HG02884 (cell line): ENCODE data around the gene CPSF7.
"Not testable (repeated sequence)": the region's sequence is repeated elsewhere in the genome, so short reads cannot be mapped to it uniquely, and the experiment has no call there.

Experiments used
- ATAC-seq: cut with Tn5 transposase; IDR thresholded peaks from one replicate; pipeline ENCODE4 v1.9.1; 2021; ENCODE audit warnings: mild to moderate bottlenecking, moderate library complexity; ENCODE audit not compliant: unreplicated experiment

The CPSF7 gene

DNA sequence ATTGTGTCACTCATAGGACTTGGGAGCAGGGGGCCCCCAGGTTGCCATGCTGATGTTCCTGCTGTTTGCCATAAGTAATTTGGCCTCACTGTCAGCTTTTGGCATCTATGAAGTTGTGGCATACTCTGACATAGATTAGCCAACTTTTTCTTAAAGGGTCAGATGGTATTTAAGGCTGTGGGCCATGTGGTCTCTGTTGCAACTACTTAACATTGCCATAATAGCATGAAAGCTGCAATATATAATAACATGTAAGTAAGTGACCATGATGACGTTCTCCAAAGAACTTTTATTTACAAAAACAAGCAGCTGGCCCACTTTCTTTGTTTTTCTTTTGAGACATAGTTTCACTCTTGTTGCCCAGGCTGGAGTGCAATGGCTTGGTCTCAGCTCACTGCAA, 39.6 kb downstream of the CPSF7 start:
- no peak for ATAC-seq

DNA sequence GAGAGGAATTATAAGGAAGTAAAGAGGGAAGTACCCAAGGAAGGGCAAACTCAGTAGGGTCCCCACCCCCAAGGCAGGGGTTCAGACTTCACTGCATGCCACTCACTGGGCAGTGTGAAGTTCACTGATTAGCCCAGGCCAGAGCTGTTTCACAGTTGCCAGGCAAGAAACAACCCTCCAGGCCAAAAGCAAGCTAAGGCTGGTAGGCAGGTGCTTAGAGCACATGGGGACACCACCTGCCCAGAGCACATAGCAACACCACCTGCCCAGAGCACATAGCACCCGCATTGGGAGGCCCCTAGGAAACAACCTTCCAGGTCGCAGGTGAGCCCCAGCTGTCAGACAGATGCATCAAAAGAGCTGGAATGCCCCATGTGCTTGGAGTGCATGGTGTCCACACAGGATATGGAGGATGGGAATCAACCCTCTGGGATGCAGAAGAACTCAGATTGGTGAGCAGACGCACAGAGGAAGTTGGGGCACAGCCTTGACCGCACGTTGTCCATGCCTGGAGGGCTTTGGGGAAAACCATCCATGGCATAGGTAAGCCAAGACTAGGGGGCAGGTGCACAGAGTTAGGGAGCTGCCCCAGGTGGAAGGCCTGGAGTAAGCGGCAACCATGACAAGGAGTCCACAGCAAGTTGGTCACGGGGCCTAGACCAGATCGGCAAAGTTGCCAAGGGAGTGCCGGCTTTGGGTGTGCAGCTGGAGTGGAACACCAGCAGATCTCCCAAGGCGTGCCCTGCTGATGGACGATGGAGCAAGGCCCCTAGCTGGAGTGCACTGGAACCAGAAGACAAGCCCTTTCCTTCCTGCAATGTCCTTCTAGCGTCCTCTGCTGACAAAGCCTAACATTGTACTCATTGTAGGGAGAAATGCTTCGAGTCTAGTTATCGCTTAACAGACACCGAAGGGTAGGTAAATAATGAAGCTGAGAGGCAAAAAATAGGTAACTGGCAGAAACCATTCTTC, 45.2 kb downstream of the CPSF7 start:
- no peak for ATAC-seq

DNA sequence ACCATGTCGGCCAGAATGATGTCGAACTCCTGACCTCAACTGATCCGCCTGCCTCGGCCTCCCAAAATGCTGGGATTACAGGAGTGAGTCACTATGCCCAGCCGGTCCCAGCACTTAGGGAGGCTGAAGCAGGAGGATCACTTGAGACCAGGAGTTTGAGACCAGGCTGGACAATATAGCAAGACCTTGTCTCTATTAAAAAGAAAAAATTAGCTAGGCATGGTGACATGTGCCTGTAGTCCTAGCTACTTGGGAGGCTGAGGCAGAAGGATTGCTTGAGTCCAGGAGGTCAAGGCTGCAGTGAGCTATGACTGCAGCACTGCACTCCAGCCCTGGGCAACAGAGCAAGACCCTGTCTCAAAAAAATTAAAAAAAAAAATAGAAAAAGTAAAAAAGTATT, 45.9 kb downstream of the CPSF7 start:
- not testable (repeated sequence) for ATAC-seq

DNA sequence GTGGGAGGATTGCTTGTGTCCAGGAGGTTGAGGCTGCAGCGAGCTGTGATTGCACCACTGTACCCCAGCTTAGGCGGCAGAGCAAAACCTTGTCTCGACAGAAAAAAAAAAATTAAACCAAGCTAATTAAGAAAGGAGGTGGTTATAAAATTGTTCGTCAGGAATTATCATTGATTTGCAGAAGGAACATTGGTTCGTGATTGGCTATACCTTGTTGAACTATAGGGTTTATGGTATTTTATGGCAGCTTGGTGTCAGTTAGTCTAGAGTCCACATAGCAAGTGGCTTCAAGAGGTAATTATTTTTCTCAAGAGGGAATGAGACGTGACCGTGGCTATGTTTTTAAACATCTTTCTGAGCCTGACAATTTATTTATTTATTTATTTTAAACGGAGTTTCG, 48.9 kb downstream of the CPSF7 start:
- no peak for ATAC-seq

DNA sequence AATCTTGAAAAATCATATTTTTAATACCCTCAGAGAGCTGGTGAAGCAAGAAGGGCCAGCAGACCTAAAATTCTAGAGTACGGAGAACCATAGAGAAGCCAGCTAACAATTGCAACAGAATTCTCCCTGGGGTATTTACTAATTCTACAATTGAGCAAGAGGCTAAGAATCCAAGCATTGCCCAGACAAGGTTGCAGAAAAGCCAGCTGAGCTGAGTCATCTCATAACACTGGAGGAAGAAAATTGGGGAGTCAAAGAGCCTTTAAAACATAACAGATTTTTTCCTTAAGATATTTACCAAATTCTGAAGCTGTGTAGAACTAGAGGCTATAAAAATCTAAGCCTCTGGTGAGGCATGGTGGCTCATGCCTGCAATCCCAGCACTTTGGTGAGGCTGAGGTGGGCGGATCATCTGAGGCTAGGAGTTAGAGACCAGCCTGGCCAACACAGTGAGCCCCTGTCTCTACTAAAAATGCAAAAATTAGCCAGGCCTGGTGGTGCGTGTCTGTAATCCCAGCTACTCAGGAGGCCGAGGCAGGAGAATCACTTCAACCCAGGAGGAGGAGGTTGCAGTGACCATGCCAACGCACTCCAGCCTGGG, 51.0 kb downstream of the CPSF7 start:
- no peak for ATAC-seq

DNA sequence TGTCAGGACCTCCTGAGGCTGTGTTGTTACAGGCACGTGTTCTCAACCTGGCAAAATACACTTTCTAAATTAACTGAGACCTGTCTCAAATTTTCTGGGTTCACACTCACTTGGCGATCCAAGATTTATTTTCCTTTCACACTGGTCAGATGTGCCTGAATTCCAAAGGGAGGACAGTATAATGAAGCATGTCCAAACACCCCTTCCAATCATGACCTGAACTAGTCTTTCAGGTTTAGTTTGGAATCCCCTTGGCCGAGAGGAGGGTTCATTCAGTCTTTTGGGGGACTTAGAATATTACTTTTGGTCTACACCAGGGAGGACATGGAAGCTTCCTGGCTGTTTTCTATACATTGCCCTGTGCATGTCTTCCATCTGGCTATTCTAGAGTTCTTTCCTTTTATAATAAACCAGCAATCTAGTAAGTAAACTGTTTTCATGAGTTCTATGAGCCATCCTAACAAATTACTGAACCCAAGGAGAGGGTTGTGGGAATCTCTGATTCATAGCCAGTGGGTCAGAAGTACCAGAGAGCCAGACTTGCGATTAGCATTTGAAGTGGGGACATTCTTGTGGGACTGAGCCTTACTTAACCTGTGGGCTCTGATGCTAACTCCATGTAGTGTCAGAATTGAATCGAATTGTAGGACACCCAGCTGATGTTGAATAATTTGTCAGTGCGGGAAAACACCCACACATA, 52.2 kb downstream of the CPSF7 start:
- ATAC-seq, result no peak

DNA sequence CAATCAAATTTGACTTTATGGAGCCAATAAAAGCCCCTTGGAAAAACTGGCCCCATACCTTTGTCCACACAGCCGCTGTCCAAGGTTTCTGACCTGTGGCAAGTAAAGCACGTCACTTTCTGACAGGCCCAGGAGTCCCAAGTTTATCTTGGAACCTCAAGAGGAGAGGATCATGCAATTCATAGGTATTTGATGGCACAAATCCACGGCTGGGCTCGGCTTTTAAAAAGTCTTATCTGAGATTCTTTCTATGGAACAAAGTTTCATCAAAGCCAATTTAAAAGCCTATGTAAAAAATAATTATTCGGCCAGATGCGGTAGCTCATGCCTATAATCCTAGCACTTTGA, 54.0 kb downstream of the CPSF7 start:
- no peak for ATAC-seq

DNA sequence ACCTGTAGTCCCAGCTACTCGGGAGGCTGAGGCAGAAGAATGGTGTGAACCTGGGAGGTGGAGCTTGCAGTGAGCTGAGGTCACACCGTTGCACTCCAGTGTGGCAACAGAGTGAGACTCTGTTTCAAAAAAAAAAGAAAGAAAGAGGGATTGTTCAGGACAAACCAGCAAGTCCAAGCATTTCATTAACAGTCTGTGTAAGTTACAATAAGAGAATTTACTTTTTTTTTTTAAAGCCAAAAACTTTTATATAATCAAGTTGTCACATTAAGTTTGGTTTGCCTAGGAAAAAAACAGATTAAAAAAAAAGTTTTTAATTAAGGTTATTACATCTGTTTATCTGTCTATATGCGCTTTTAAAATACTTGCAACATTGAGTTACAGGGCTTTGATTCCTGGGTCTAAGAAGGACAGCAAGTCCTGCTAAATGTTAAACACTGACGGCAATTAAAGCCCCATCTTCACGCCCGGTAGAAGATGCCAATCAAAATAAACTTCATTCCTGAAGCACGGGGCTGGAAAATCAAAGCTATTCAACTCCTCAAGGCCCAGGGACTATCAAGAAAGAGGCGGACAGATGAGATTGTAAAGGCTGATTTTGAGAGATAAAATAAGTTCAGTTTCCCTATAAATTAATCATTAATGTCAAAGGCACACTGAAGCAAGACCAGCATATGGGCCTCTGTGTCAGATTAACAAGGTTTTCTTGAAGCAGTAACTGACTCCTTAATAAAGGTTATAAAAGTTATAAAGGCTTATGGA, 56.9 kb downstream of the CPSF7 start:
- no peak for ATAC-seq

DNA sequence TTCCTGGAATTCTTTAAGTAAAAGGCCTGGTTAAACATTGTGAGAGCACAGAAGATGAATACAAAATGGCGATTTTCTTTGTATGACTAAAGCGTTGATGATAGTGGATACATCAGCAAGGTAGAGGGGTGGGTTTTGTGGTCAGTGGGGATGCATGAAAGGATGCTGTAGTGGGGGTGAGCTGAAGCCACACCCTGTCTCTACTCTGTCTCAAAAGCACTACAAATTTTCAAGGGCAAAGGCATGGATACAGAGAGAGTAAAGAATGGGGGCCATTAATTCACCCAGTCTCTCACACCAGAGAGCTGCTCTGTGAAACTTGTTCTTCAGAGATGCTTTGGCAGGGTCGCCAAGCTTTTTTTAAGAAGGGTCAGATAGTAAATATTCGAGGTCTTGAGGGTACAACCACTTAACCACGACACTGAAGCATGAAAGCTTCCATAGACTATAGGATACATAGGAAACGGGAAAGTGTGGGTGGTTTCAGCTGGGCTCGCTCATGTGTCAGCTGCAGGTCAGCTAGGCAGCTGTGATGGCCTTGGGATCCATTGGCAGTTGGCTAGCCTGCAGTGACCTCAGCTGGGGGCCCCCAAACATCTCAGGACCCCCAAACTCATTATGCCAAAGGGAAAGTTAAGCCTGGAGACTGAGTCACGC, 59.3 kb downstream of the CPSF7 start:
- ATAC-seq, result no peak

DNA sequence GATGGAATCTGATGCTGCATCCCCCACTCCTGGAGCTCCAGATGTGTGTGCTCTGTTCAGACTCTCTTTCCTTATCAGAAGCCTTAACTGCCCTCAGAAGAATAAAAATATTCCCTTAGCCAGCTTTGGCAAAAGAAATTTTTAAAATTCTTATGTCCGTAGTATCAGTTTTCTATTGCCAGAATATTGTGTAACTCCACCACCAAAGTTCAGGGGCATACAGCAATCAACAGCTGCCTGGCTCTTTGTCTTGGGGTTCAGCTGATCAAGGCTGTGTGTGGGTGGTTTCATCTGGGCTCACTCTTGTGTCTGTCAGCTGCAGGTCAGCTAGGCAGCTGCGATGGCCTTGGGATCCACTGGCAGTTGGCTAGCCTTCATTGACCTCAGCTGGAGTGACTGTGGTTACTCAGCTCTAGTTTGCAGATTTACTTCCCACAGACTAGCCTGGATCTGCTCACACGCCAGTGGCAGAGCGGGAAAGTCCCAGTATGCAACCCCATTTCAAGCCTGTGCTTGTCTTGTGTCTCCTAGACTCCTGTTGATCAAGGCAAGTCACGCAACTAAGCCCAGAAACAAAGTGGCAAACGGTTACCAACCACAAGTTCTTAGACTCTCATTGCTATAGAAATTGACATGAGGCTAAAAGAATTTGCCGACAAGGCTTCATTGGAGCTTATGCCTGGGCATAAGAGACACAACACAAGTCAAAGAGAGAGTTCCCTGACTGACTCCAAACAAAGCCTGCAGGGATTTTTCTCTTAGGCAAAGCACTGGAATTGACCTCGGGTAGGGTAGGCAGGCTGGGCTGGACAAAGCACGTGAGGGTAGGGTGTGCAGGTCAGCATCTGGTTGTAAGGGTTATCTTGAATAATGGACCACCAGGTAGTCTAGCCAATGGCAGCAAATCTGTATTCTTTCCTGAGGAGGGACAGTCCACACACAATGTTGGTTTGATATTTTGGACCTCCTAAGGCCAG, 60.1 kb downstream of the CPSF7 start:
- no peak for ATAC-seq

DNA sequence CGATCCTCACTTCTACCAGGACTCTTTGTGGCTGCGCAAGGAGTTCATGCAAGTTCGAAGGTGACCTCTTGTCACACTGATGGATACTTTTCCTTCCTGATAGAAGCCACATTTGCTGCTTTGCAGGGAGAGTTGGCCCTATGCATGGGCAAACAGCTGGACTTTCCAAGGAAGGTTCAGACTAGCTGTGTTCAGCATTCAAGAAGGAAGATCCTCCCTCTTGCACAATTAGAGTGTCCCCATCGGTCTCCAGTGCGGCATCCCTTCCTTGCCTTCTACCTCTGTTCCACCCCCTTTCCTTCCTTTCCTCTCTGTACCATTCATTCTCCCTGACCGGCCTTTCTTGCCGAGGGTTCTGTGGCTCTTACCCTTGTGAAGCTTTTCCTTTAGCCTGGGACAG, 61.1 kb downstream of the CPSF7 start:
- ATAC-seq, result no peak

DNA sequence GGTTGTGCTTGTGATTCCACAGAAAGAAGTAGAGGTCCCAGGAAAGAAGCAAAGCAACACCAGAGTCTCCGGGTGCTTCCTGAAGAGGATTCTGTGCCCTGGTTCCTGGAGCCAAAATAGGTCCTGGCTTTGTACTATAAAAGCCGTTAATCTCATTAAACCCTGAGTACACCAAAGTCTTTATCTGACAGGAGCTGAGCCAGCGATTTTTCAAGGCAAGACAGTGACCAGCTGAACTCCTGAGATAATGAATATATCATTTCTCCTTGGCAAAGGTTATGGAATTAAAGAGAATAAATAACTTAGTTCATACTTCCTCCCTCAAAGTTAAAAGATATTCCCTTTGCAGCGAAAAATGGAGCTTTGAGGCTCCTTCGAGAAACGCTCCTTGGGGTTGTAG, 62.4 kb downstream of the CPSF7 start:
- ATAC-seq, result no peak

DNA sequence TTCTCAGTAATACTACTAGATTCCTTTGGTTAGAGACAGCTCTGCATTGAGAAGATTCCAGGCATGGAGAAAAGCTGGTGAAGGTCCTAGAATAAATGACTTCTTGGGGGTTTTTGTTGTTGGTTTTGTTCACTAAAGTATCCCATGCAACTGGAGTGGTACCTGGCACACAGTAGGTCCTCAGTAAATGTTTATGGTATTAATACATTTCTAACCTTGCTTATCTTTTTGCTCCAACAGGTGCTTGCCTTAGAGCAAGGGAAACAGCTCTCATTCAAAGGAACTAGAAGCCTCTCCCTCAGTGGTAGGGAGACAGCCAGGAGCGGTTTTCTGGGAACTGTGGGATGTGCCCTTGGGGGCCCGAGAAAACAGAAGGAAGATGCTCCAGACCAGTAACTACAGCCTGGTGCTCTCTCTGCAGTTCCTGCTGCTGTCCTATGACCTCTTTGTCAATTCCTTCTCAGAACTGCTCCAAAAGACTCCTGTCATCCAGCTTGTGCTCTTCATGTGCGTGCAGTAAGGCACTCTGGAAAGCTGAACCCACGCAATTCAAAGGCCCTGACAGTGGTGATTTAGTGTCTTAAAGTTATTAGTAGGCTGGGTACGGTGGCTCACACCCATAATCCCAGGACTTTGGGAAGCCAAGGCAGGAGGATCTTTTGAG, 65.6 kb downstream of the CPSF7 start:
- no peak for ATAC-seq

DNA sequence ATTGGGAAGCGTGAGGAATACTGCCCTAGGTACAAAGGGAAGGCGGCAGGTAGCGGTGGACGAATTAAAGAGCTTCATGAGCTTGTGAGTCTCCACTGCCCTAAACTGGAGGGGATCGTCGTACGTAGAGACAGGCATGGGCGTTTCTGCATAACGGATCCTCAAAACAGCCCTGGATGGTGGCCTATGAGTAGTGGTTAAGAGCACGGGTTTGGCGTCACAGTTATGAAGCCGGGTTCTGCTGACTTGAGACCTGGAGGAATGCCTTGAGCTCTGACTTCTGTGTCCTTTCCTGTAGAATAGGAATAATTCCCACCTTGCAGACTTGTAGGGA, 67.3 kb downstream of the CPSF7 start:
- ATAC-seq, result no peak

DNA sequence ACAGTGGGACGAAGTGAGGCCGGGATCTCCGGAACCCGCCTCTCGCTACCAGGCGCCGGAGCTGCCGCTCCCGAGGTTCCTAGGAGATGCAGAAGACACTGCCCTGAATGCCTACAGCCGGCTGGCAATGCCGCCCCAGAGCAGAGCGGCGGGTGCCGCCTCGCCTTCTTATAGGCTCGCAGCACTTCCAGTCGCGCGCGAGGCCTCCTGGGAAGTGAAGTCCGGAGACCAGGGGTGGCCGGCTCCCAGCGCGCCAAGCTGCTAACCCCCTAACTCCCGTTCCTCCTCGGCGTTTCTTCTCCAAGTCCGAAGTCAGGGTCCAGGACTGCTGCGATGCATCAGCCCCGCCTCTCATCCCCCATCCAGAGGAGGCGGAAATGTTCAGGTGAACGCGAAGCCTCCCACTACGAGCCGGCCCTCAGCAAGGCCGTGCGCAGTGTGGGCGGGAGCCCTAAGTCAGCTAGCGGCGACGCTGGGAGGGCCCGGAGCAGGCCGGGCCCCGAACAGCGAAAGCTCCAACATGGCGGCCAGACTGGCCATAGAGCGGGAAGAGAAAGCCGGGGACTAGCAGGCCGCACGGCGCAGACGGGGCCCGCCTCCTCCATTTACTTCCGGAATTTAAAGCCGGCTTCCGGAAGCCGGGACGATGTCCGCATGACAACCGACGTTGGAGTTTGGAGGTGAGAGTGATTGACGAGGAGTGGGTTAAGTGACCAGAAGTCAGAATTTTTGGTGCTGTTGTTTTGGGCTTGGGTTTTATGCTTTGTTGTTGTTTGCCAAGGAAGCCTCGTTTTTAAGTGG, 67.8 kb downstream of the CPSF7 start, which contains the start of the genes CYB561A3 and TMEM138:
Gene CYB561A3, minus strand, starts transcription at position 142 of the 801 bp plus-strand sequence. CDS start 5,169 bp downstream, outside the sequence.
Gene TMEM138, plus strand, starts transcription at position 634 of the 801 bp plus-strand sequence. CDS start 2,017 bp downstream, outside the sequence.
- peak; percentile 74 for ATAC-seq

DNA sequence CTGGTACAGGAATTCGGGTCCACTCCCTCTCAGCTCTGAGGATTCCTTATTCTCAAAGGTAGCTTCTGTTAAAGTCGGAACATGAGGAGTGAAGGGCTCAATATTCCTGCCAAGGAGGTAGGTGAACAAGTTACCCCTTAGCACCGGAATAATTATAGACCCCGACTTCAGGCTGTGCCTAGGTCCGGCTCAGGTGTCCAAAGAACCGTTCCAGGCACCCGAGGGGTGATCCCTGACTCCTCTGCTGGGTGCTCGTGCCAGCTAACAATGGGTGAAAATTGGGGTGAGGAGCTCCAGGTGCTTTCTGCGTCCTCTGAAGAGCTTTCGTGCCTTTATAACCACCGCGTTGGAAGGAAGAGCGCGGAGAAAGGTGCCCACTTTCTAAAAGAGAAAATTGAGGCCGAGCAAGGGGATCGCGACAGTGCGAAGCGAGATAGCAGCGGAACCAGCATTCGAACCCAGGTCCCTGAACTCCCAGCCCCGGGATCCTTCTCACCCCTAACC, 68.5 kb downstream of the CPSF7 start:
- ATAC-seq, result no peak

DNA sequence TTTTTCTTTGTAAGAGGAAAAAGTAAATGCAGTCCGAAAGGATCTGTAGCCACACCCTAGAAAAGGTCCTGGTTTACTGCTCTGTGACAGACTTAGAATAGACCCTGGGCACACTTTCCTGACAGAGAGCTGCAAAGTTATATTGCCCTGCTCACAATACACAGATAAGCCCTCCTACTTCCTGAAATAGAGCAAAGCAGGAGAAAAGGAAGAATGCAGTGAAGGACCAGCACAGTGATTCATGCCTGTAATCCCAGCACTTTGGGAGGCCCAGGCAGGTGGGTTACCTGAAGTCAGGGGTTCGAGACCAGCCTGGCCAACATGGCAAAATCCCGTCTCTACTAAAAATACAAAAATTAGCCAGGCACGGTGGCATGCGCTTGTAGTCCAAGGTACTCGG, 70.3 kb downstream of the CPSF7 start:
- ATAC-seq, result no peak

DNA sequence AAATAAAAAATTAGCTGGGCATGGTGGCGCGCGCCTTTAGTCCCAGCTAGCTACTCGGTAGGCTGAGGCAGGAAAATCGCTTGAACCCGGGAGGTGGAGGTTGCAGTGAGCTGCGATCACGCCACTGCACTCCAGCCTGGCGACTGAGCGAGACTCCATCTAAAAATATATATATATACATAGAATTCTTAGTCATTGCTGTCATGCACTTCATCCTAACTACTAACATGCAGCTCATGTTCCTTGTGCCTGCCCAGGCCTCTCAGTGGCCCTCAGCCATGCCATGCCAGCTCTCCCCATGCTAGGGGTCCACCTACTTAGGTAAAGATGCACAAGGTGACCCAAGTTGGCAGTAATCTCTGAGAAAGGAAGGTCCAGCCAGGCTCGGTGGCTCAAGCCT, 71.2 kb downstream of the CPSF7 start:
- ATAC-seq, result no peak
